HG02938 (cell line): ENCODE data around the gene ZNF26.
A peak's percentile ranks its signal among the peaks of the same experiment; 100 is the strongest.
"Not testable (repeated sequence)": the region's sequence is repeated elsewhere in the genome, so short reads cannot be mapped to it uniquely, and the experiment has no call there.

Source experiments
- ATAC-seq: cut with Tn5 transposase; IDR thresholded peaks from one replicate; pipeline ENCODE4 v1.9.1; 2021; ENCODE audit warnings: mild to moderate bottlenecking, moderate library complexity; ENCODE audit not compliant: unreplicated experiment

ZNF26 gene

GRCh38 chr12:132986001-132986884 is at the start of gene ZNF26:
ZNF26 (plus strand) TSS chr12:132986367; CDS start chr12:132986841, 474 bp downstream.
- peak; percentile 99 for ATAC-seq

- not testable (repeated sequence) for ATAC-seq
Observed at GRCh38 chr12:132936921-132937320, 49.2 kb upstream of the ZNF26 start.

- ATAC-seq = no peak
Observed at GRCh38 chr12:132937476-132937875, 48.7 kb upstream of the ZNF26 start.

- ATAC-seq = not testable (repeated sequence)
Observed at GRCh38 chr12:132938807-132939206, 47.4 kb upstream of the ZNF26 start.

GRCh38 chr12:132940071-132940719 is 46.0 kb upstream of the ZNF26 start:
- no peak for ATAC-seq

- ATAC-seq = no peak
Observed at GRCh38 chr12:132941336-132941954, 44.7 kb upstream of the ZNF26 start.

- no peak for ATAC-seq
Observed at GRCh38 chr12:132942611-132943010, 43.6 kb upstream of the ZNF26 start.

GRCh38 chr12:132945806-132946205 is 40.4 kb upstream of the ZNF26 start:
- ATAC-seq = no peak

- ATAC-seq = no peak
Observed at GRCh38 chr12:132946246-132946820, 39.8 kb upstream of the ZNF26 start.

- no peak for ATAC-seq
Observed at GRCh38 chr12:132948146-132949066, 37.8 kb upstream of the ZNF26 start.

- ATAC-seq = no peak
Observed at GRCh38 chr12:132949936-132950837, 36.0 kb upstream of the ZNF26 start.

- no peak for ATAC-seq
Observed at GRCh38 chr12:132950844-132951535, 35.2 kb upstream of the ZNF26 start.

GRCh38 chr12:132951649-132952048 is 34.5 kb upstream of the ZNF26 start:
- no peak for ATAC-seq

- no peak for ATAC-seq
Observed at GRCh38 chr12:132952371-132953162, 33.6 kb upstream of the ZNF26 start.

GRCh38 chr12:132953163-132953425 is 33.1 kb upstream of the ZNF26 start:
- no peak for ATAC-seq

- no peak for ATAC-seq
Observed at GRCh38 chr12:132953771-132954170, 32.4 kb upstream of the ZNF26 start.

GRCh38 chr12:132954471-132955048 is 31.6 kb upstream of the ZNF26 start:
- ATAC-seq = no peak
